HL-60 (cell line): ENCODE results near the gene VIPR2.

ENCODE experiments used
- DNase-seq, 2 experiments: peaks; one replicate each; pipeline ENCODE4 v3.0.0-alpha.2; 2010 to 2020; ENCODE audit warnings: low read depth in 1 of 2, low spot score in 1 of 2
- H3K27ac ChIP-seq: fragments of 250-450 bp; sonication (Bioruptor Pico); replicated peaks from 2 replicates; pipeline ENCODE4 v1.5.1; 2020; ENCODE audit warnings: mild to moderate bottlenecking, moderate library complexity
- H3K27me3 ChIP-seq: fragments of 250-450 bp; sonication (Bioruptor Pico); 2 replicates; pipeline ENCODE4 v1.5.1; 2021; ENCODE audit warnings: mild to moderate bottlenecking, moderate library complexity; ENCODE audit not compliant: insufficient read depth, poor library complexity, severe bottlenecking
- H3K4me3 ChIP-seq: replicated peaks from 2 replicates; pipeline ENCODE4 v1.5.1; 2011; ENCODE audit warnings: mild to moderate bottlenecking, control low read depth, low read length; ENCODE audit not compliant: insufficient read depth
- GABPA ChIP-seq: IDR thresholded peaks from 2 replicates; pipeline ENCODE4 v1.6.1; 2012; ENCODE audit warnings: low read depth
- POLR2AphosphoS5 ChIP-seq: IDR thresholded peaks from 2 replicates; pipeline ENCODE4 v1.6.1; 2012; ENCODE audit warnings: low read depth
- SPI1 ChIP-seq: IDR thresholded peaks from 2 replicates; pipeline ENCODE4 v1.6.1; 2012; ENCODE audit warnings: low read depth, mild to moderate bottlenecking, borderline replicate concordance
- TF ChIP-seq, protein P1 (sequence below): IDR thresholded peaks from one replicate; pipeline ENCODE4 v1.5.1; 2011; ENCODE audit warnings: low read length, control low read depth, inconsistent platforms; ENCODE audit not compliant: insufficient read depth
- TF ChIP-seq, protein P2 (sequence below): IDR thresholded peaks from 2 replicates; pipeline ENCODE4 v1.6.1; 2012; ENCODE audit warnings: low read depth; ENCODE audit not compliant: insufficient replicate concordance

The VIPR2 gene

DNA sequence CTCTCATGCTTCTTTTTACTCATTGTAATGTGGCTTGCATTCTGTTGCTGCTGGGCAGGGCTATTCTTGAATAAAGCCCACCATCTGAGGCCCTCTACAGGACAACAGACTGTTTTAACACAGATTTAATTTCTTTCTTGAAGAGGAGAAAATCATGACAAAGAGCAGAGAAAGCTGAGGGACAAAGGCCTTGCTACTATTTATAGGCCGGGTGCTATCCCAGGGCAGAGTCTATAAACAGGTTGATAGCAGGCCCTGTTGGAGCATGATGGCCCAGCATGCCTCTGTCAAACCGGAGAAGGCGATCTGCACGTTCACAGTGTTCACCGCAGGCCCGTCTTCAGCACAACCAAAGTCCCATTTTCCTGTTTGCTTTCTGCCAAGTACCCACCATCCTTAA is 3.0 kb downstream of the VIPR2 start:
- peaks cover 37% of the 10 kb centered on the region for H3K27me3 ChIP-seq
- no peak overlapping the region for H3K4me3 ChIP-seq
- no peak for DNase-seq
- H3K27ac ChIP-seq = no peak overlapping the region
- TF ChIP-seq, protein P1, sequence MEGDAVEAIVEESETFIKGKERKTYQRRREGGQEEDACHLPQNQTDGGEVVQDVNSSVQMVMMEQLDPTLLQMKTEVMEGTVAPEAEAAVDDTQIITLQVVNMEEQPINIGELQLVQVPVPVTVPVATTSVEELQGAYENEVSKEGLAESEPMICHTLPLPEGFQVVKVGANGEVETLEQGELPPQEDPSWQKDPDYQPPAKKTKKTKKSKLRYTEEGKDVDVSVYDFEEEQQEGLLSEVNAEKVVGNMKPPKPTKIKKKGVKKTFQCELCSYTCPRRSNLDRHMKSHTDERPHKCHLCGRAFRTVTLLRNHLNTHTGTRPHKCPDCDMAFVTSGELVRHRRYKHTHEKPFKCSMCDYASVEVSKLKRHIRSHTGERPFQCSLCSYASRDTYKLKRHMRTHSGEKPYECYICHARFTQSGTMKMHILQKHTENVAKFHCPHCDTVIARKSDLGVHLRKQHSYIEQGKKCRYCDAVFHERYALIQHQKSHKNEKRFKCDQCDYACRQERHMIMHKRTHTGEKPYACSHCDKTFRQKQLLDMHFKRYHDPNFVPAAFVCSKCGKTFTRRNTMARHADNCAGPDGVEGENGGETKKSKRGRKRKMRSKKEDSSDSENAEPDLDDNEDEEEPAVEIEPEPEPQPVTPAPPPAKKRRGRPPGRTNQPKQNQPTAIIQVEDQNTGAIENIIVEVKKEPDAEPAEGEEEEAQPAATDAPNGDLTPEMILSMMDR = no peak
- no peak for TF ChIP-seq SPI1
- TF ChIP-seq, protein P2, sequence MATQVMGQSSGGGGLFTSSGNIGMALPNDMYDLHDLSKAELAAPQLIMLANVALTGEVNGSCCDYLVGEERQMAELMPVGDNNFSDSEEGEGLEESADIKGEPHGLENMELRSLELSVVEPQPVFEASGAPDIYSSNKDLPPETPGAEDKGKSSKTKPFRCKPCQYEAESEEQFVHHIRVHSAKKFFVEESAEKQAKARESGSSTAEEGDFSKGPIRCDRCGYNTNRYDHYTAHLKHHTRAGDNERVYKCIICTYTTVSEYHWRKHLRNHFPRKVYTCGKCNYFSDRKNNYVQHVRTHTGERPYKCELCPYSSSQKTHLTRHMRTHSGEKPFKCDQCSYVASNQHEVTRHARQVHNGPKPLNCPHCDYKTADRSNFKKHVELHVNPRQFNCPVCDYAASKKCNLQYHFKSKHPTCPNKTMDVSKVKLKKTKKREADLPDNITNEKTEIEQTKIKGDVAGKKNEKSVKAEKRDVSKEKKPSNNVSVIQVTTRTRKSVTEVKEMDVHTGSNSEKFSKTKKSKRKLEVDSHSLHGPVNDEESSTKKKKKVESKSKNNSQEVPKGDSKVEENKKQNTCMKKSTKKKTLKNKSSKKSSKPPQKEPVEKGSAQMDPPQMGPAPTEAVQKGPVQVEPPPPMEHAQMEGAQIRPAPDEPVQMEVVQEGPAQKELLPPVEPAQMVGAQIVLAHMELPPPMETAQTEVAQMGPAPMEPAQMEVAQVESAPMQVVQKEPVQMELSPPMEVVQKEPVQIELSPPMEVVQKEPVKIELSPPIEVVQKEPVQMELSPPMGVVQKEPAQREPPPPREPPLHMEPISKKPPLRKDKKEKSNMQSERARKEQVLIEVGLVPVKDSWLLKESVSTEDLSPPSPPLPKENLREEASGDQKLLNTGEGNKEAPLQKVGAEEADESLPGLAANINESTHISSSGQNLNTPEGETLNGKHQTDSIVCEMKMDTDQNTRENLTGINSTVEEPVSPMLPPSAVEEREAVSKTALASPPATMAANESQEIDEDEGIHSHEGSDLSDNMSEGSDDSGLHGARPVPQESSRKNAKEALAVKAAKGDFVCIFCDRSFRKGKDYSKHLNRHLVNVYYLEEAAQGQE = no peak
- no peak for TF ChIP-seq POLR2AphosphoS5
- no peak for TF ChIP-seq GABPA

DNA sequence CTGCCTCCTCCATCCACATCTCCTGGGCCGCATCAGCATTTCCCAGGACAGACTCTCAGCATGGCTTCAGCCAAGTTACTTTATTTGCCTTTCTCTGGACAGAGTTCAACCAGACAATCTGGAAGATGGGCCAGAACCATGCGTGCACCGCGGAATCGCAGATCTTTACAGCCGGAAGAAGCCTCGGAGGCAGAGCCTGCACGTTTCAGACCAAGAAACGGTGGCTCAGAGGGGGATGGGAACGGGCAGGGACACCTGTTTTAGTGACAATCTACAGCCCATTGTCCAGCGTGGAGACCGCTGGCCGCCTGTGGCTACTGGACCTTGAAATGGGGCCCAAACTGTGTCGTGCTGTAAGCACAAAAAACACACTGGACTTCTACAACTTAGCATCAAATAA is 3.5 kb downstream of the VIPR2 start:
- DNase-seq = no peak
- H3K4me3 ChIP-seq = no peak overlapping the region
- TF ChIP-seq, protein P2 = no peak
- TF ChIP-seq SPI1 = no peak
- peaks cover 34% of the 10 kb centered on the region for H3K27me3 ChIP-seq
- no peak overlapping the region for H3K27ac ChIP-seq

DNA sequence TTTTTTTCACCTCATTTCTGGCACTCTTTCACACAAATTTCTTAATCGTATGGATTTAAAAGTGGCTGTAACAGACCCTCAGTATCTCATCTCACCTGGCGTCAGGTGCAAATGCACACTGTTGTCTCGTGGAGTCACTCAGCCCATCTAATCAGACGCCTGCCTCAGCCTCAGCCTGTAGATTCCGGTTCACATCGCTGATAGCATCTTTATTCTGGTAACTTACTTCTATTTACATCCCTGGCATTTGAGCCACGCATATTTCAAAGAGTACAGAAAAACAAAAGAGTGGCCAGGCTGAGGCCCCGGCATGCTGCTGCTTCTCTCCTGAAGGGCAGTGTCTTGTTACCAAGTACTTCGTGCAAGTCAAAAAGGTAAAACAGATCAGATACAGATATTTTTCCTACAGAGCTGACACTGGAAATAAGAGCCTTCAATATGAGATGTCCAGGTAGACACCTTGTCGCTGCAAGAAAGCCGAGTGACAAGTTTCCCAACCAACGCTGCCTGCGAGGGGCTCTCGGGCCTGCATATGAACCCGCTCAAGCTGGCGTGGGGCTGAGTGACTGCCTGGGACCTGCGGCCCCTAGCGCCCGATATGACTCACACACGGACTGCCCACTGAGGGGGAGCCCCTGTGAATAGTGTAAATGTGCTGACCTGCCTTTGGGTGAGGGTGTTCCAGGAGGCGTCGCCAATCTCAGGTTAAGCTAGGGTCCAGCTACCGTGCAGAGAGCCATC is 4.3 kb downstream of the VIPR2 start:
- TF ChIP-seq SPI1 (no peak), POLR2AphosphoS5 (no peak), GABPA (no peak)
- TF ChIP-seq, protein P1 = no peak
- TF ChIP-seq, protein P2 = no peak
- DNase-seq = no peak

More for the DNA sequence above, 4.3 kb downstream of the VIPR2 start:
- H3K27ac ChIP-seq = no peak overlapping the region
- no peak overlapping the region for H3K4me3 ChIP-seq
- H3K27me3 ChIP-seq = peaks cover 28% of the 10 kb centered on the region
